GM12801 (cell line): ENCODE data around the gene SEMA6A.

Source experiments
- TF ChIP-seq, protein P1 (sequence below): IDR thresholded peaks from one replicate; pipeline ENCODE4 v1.5.1; 2011; ENCODE audit warnings: control low read depth; ENCODE audit not compliant: insufficient read length; ENCODE audit errors: extremely low read depth

The SEMA6A gene

DNA sequence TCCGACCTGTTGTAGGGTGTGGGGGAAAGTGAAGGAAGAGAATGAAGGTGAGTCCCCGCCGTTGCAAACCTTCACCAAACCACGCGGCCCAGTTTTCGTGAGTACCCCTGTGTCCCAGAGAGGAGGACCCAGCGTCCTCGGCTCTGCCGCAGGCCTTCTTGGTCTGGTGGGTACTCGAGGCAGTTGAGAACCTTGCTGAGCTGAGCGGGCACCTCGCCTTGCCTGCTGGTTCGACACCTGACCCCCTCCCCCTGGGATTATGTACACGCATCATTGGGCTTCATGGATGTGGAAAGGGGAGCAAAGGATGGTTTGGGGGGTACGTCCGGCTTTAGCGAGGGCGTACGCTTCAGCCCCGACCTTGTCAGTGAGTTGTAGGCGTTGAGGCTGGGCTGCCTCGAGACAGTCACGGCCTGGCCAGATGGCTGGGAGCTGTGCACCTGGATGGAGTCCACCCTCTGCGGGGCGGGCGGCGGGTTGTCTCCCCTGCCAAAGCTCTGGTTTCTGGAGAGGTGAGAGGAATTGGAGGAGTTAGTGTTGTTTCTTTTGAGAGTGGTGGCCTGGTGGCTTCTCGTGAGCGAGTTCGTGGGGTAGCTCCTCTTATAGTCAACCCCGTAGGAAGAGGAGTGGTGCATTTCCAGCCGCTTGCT, 128.1 kb downstream of the SEMA6A start:
- TF ChIP-seq, protein P1, sequence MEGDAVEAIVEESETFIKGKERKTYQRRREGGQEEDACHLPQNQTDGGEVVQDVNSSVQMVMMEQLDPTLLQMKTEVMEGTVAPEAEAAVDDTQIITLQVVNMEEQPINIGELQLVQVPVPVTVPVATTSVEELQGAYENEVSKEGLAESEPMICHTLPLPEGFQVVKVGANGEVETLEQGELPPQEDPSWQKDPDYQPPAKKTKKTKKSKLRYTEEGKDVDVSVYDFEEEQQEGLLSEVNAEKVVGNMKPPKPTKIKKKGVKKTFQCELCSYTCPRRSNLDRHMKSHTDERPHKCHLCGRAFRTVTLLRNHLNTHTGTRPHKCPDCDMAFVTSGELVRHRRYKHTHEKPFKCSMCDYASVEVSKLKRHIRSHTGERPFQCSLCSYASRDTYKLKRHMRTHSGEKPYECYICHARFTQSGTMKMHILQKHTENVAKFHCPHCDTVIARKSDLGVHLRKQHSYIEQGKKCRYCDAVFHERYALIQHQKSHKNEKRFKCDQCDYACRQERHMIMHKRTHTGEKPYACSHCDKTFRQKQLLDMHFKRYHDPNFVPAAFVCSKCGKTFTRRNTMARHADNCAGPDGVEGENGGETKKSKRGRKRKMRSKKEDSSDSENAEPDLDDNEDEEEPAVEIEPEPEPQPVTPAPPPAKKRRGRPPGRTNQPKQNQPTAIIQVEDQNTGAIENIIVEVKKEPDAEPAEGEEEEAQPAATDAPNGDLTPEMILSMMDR = no peak

DNA sequence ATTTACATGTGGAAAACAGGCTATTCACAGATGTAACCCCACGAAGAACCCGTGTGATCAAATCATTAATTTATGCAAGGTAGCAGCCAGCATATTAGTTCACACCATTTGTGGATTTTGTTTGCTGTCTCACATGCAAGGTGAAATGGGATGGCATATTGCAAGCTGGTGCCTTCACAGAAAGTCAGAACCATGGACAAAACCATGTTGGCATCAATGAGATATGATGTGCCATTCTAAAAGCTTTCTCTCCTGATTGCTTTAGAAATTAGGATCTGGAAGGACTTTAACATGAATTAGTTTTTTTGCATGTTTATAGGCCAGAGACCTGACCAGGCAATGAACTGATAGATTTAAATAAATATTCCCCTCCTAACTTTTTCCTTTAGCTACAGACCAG, 129.3 kb downstream of the SEMA6A start:
- TF ChIP-seq, protein P1 = no peak

DNA sequence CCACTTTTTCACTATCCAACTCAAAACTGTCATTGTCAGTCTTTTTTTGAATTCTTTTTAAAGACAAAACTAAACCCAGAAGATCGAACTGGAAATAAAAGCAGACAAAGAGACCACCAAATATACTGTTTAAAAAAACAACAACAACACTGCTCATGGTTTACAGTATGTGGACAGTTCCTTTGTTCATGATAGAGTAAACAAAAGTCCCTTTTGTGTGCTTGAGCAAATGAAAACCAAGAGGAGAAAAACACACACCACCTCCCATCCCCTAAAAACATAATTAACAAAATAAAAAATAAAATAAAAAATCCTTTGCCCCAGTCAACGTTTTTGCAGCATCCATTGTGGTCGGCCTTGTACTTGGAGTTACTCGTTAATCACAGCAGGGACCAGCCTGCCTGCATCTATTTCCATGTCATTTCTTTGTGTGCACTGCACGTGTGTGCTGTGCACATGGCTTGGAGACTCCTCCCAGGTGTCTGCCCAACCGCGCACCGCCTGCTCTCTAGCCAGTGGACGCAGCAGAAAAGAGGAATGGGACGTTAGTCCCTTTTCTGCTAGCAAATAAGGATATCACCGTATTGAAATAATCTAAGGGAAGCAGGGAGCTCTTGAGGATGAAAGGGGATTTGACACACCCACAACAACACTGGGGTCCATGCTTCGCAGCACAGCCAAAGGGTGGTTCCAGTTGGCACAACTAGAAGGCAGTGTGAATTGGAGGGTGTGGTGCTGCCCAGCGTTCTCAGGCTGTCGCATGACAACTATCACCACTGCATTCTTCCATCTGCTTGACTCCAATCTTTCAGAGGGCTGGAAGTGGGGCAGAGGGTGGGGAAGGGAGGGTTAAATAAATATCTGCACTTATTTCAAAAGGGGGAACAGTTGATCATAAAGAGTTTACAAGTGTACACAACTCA, 130.0 kb downstream of the SEMA6A start:
- TF ChIP-seq, protein P1 = no peak

DNA sequence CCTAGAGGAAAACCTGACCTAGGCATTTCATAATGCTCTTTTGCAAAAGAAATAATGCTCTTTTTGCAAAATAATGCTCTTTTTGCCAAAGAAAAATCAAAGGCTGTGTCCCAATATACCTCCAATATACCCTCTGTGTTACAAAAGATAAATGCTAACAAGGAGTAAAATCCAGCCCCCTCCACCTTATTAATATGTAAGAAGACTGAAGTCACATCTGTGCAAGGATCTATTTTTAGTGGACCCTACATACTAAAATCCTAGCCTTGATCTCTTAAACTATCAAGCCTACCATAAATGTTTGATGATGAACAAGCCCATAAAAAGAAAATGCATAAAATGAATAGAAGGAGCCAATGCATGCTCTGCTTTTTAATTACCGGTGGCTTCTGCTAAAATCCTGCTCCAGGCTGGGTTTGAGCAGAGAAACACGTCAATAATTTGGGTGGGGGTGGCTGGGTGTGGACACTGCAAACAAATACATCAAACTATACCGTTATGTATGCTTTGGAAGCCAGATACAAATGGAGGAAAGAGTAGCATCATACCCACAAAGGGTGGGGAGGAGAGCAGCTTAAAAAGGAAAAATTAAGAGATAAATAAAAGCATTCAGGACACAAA, 131.6 kb downstream of the SEMA6A start:
- TF ChIP-seq, protein P1 = no peak

DNA sequence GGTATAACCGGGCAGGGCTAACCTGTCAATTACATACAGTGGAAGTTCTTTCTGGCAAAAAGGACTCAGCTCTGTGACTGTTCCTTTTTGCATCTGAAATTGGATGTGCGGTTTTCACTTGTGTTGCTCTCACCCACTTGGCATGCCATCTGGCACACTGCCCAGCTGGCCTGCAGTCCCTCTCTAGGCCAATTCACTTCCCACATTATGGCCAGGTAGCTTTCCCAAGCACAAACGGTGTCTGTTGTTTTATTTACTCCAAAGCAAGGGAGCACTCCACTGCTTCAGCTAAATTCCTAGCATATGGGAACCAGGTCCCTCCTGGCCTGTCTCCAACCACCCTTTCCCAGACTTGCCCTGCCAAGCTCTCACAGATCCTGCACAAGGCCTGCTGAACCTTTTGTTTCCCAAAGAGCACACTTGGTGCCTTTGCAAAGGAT, 132.5 kb downstream of the SEMA6A start:
- TF ChIP-seq, protein P1 = no peak

DNA sequence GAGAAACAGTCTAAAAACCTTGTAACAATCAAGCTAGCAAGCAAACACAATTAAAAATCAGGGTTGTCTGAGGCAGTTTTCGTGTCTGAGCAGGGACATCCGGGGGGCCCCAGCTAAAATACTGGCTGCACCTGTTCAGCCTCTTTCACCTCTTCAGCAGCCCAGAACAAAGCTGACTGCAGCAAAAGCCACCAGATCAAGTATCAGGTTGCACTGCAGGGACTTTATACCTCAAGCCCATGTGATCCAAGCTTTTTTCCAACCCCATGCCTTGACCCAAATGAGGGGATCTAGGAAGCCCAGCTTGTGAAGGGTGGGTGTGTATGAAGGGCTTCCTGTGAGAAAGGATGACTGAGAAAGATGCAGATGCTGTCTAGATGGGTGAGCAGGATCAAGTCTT, 133.4 kb downstream of the SEMA6A start:
- TF ChIP-seq, protein P1 = no peak

DNA sequence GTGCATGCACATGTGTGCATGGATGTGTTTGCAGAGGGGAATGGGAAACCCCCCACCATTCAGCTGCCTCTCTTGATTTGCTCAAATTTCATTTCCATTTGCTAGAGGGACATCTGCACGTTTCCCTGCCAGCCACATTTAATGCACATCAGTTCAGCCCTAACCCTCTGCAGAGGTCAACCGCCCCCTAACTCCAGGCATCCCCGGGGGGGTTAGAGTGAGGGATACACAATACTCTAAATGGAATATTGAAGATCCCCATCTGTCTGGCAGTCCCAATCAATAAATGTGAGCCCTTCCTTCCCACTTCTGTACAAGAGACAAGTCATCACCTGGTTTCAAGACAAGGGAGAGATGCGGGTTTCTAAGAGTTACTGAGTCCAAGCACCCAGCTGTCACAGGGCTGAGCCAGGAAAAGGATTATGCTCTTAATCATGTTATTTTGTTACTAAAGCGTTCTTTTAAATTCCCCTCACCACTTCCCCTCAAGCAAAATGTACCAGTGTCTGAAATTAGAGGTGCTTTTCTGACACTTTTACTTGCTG, 134.1 kb downstream of the SEMA6A start:
- TF ChIP-seq, protein P1 = no peak
